ENCODE data around the gene DLAT.

DNA sequence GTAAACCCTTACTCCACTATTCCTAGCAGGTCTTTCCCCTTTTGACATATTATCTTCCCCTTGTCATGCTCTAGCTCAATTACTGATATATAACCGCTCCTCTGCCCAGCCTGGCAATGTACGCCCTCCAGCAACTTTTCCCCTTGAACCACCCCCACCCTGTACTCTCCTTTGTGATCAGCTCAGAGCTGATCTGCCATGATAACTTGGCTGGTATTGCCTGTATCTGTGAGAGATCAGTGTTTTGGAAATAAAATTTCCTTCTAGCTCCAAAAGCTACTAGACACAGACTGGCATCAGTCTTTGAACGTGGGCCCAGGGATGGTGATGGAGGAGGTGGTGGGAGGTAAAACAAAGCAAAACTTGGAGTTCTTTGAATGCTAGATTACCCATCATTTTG lies 45.1 kb upstream of the DLAT start:
- TF ChIP-seq, protein P1, sequence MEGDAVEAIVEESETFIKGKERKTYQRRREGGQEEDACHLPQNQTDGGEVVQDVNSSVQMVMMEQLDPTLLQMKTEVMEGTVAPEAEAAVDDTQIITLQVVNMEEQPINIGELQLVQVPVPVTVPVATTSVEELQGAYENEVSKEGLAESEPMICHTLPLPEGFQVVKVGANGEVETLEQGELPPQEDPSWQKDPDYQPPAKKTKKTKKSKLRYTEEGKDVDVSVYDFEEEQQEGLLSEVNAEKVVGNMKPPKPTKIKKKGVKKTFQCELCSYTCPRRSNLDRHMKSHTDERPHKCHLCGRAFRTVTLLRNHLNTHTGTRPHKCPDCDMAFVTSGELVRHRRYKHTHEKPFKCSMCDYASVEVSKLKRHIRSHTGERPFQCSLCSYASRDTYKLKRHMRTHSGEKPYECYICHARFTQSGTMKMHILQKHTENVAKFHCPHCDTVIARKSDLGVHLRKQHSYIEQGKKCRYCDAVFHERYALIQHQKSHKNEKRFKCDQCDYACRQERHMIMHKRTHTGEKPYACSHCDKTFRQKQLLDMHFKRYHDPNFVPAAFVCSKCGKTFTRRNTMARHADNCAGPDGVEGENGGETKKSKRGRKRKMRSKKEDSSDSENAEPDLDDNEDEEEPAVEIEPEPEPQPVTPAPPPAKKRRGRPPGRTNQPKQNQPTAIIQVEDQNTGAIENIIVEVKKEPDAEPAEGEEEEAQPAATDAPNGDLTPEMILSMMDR (IDR thresholded peaks at IDR 0.05), result no peak
- no peak for TF ChIP-seq POLR2A (IDR thresholded peaks at IDR 0.05)

Measured in heart left ventricle (tissue), 13 donors.